NCI-H2227 treated with DMSO at 0.1 percent for 48 hours (cell line): ENCODE results near the gene LRBA.
"Not testable (repeated sequence)": the region's sequence is repeated elsewhere in the genome, so short reads cannot be mapped to it uniquely, and the experiment has no call there.

Source experiments
- DNase-seq: peaks from one replicate; lab custom pipeline; 2025; lab: John Stamatoyannopoulos, UW

Gene LRBA

DNA sequence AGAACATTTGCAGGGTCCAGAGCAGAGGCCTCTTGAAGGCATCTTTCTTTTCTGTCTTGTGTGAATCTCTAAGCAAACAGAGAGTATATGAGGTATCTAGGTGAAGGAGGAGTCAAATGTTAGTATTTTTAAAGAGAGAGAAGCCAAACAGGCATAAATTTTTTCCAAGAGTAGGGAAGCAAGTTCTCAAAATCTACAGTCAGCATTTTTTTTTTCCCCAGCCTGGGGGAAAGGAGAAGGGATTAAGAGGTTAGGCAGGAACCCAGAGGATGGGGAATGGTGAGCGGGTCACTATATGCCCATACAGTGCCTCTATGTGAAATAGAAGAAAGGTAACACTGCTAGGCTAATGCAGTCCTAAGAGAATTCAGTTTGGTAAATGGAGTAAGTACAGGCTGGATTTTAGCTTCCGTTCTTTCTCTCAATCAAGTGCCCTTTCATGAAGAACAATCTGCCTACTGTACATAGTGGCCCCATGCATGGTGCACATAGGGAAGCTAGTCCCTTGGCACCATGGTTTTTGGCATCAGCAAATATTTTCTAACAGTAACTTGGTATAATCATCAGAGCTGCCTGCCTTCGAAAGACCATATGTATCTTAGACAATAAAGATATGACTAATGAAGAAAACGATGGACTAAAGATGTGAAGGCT lies 596.2 kb downstream of the LRBA start:
- DNase-seq, result no peak

DNA sequence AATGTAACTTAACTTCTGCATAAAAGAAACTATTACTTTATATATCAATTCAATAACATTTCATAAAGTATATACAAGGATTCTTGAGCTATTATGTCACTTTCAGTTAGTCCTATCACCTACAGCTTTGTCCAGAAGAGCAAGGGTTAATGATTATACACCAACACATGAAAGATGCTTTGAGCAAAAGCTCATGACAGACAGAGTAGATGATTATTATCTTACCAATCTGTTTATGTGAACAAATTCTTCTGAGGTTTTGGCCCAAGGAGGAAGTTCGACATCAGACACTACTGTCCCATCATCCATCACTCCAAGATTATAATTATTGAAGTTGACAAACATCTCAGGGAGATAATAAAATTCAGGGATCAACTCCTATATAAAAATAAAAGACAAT lies 599.9 kb downstream of the LRBA start:
- DNase-seq, result no peak

DNA sequence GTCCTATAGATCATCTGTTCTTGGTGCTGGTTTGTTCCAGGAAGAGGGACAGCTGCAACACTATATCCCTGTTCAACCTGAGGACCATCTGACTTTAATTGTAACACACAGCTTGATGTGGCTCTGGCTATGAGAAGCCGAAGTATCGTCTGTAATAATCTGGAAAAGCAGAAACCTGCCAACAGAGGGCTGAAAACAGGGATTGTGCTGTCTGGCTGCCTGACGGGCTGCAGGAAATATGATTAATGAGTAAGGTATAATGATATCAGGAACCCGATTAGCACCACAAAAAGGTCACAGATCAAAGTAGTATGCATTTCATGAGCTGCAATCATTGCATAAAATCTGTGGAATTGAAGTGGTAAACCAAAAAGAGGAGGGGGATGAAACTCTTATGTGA lies 603.6 kb downstream of the LRBA start:
- DNase-seq, result peak; percentile 5

DNA sequence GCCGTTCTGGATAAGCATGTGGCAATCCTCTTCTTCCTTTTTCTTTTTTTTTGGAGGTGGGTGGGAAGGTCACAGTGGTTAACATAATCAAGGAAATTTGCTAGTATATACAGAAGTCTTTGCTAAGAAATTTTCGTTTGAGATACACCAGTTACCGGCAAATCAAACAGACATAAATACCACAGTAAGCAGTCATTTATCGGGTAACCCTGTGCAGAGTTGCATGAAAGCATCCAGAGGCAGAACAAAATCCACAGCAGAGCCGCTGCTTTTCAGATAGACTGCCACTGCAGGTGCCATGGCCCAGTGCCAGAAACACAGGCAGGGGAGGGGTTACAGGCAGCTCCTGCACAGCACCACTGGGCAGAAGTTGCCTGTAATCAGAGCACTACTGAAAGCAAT lies 612.2 kb downstream of the LRBA start:
- DNase-seq, result peak; percentile 76

DNA sequence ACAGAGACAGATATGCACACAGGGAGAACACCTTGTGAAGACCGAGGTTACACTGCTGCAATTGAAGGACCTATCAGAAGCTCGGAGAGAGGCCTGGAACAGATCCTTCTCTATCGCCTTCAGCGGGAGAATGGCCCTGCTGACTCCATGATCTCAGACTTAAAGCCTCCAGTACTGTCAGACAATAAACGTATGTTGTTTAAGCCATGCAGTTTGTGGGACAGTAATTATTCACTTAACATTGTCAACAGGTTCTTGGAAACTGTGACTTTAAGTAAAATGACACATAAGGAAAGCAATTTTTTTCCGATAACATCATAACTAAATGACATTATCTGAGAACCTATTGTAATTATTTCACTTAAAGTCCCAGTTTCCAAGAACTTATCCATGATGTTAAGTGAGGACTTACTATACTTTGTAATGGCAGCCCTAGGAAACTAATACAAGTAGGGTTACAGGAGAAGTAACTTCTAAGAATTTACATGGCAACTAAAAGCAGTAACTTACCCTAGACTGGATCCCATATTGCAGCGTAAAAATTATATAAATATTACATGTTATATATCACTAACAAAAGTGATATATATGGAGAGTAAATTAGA lies 613.9 kb downstream of the LRBA start:
- DNase-seq, result no peak

DNA sequence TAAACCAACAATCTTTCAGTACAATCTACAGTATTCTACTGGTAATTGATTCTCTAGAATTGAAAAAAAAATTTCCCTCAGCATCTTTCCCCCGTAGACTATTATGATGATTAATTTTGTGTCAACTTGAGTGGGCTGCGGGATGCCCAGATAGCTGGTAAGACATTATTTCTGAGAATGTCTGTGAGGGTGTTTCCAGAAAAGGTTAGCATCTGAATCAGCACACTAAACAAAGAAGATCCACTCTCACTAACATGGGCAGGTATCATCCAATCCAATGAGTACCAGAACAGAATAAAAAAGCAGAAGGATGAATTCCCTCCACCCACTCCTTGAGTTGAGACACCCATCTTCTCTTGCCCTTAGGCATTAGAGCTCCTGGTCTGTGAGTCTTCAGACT lies 619.2 kb downstream of the LRBA start:
- no peak for DNase-seq

DNA sequence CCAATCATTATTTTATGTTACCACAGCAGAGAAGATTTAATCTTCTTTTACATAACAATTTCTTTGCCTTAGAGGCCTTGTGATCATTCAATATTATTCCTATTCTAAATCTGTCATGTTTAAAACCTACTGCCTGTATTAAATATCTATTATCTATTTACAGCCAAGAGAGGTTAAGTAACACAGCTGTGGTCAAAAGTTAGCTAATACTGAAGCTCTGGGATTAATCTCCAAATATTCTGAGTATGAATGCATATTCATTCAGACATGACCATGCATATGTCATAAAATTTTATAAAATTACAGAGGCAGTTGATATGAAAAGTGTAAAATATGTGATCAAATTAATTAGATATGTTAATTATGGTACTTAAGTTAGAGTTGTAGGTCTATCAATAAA lies 621.0 kb downstream of the LRBA start:
- no peak for DNase-seq

DNA sequence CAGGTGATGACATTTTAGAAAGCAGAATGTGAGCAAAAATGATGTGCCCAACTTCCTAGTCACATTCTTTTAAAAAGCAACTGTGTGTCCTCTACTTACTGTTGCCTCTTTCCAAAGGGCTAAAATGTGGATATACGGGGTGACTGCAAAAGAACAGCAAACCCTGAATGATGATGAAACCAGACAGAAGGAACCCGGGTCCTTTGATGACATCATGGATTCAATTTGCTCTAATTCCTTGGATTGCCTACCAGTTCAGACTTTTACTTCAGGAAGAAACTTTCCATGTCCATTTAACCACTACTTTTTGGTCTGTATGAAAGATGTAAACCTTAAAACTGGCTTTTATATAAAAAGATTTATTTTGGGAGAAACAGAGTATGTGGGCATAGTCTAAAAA lies 624.0 kb downstream of the LRBA start:
- no peak for DNase-seq

DNA sequence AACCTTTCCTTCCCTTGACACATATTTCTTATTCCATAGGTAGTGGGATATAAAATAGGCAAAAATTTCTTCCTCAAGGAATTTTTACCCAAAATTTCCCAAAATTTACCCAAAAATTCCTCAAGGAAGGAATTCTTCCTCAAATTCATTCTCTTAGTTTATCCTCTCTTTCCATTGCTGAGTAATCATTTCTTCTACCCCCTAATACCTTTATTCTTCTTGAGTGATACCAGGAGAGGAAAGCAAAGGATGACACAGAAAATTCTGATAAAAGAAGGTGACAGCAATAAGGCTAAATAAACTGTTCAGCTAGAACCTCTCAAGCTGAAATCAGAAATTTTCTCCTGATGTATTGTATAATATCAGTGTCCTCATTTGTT lies 624.6 kb downstream of the LRBA start:
- DNase-seq, result no peak

DNA sequence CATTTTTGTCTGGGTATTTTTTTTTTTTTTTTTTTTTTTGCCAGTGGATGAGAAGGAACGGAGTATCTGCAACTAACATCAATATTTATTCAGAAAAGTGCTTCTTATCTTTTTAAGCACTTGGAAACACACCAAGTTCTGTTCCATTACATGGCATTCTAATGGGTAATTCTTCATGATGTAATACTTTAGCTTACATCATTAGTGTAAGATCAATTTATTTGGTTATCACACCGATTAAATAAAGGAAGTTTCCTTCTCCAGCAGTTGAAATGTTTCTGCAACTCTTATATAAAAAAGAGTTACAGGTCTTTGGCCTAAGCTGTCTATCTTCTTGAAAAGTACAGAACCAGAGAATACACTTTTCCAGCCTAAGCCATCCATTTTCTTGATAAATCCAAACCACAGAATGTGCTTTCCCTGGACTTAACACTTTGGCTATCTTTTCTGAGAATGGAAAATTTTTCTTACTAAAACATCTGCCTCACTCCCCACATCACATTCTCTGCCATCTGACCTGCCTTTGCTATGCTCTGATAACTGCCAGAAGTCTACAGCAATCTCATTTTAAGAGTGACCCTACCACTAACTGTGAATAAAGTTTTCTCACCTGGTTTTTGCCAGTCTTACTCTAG lies 625.1 kb downstream of the LRBA start:
- no peak for DNase-seq

DNA sequence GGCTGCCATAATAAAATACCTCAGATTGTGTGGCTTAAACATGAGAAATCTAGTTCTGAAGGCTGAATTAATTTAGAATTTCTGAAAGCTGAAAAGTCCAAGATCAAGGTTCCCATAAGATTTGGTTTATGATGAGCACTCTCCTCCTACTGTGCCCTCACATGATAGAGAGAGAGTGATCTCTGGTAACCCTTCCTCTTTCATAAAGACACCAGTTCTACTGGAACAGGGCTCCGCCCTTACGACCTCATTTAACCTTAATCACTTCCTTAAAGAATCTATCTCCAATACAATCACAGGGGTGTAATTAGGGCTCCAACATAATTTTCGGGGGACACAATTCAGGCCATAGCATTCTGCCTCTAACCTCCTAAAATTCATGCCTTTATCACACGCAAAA lies 627.1 kb downstream of the LRBA start:
- DNase-seq, result no peak

DNA sequence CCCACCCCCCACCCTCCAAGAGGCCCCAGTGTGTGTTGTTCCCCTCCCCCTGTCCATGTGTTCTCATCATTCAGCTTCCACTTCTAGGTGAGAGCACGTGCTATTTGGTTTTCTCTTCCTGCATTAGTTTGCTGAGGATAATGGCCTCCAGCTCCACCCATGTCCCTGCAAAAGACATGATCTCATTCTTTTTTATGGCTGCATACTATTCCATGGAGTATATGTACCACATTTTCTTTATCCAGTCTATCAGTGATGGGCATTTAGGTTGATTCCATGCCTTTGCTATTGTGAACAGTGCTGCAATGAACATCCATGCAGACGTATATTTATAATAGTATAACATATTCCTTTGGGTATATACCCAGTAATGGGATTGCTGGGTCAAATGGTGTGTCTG lies 628.7 kb downstream of the LRBA start:
- not testable (repeated sequence) for DNase-seq

DNA sequence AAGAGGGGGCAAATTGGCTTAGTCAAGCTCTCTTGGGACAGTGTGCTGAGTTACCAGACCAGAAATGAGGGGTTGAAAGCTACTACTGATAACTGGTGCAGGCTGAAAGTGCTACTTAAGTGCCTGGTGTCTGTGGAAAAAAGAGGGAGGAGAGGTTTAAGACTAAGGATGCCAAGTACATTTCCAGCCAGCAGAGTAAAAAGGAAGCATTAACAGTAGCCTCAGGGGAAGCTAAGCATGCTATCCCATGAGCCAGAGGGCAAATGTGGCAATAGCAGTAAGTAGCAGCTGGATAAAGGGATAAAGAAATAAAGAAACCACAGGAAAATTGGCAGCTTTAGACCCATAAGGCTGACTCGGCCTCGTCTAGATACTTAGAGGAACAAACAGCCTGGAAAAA lies 629.5 kb downstream of the LRBA start:
- peak; percentile 35 for DNase-seq

DNA sequence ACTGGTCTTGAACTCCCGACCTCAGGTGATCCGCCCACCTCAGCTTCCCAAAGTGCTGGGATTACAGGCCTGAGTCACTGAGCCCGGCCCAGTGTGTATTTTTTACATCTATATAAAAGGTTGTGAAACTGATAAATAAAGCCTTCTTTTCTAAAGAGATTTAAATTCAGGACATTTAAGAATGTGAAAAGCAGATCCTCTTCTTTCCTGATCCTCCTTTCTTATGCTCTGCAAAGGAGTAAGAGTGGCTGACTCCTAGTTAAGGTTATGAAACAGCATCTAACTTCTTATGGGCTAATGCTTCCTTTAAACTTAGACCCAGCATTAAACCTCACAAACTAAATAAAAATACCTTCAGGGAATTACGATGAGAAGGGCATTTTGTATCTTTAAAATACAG lies 630.8 kb downstream of the LRBA start:
- no peak for DNase-seq

DNA sequence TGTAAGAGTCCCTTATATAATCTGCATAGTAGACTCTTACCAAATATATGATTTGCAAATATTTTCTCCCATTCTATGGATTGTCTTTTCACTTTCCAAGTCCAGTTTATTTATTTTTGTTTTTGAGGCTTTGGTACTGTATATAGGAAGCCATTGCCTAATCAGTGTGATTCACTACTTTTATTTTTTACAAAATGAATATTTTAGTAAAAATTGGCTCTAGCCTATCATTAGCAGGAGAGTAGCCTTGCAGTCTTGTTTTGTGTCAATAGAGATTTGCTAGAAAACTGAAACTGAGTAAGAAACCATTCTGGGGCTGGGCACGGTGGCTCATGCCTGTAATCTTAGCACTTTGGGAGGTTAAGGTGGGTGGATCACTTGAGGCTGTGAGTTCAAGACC lies 633.1 kb downstream of the LRBA start:
- DNase-seq, result no peak

DNA sequence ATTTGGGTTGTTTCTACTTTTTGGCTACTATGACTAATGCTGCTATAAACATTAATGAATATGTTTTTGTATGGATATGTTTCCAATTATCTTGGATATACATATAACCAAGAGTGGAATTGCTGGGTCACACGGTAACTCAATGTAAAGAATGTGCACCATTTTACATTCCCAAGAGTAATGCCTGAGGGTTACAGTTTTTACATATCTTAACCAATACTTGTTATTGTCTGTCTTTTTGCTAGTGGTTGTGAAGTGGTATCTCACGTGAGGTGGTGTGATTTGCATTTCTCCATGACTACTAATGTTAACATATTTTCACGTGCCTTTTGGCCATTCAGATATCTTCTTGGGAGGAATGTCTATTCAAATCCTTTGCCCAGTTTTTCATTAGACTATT lies 633.5 kb downstream of the LRBA start:
- DNase-seq, result no peak

DNA sequence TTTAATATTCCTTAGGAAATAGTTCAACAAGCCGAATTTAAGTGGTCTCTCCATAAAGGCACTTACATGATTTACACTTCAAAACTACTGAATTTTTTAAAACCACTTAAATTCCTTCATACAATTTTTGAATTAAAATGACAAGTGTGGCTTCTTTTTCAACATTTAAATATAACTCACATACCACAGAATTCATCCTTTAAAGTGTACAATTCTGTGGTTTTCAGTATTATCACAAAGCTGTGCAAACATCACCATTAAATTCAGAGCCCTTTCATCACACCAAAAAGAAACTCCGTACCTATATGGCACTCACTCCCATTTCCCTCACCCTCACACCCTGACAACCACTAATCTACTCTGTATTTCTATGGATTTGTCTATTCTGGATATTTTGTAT lies 634.0 kb downstream of the LRBA start:
- DNase-seq, result no peak

DNA sequence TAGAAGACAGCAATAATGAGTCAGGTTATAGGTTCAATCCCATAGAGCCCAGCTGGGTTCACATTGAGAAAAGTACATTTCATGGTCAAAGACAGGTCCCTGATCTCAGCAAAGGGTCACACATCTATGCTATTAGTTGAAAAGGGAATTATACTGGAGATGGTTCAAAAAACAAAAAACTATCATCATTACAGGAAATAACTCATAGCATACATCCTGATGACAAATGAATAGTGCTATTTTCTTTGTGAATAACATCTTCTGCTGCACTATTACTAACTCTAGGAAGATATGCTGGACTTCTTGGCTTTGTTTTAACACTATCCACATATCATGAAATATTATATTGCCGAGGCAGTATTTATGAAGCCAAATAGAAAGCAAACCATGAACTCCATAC lies 635.6 kb downstream of the LRBA start:
- no peak for DNase-seq

DNA sequence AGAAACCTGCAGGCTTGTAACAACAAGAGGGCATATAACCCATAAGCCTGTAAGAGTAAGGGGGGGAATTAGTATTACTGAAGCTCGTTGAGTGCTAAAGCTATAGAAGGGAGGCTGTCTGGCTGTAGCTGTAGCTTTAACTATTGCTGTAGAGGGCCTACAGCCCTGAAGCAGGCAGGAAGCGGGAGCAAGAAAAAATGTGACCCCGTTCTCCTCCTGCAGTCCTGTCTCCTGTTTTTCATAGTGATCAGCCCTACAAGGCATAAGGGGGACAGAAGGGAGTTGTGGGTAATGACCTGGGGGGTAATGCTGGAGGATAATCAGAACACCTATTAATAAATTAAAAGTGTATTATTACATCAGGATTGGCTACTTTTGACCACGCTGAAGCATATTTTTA lies 640.1 kb downstream of the LRBA start:
- DNase-seq, result no peak

DNA sequence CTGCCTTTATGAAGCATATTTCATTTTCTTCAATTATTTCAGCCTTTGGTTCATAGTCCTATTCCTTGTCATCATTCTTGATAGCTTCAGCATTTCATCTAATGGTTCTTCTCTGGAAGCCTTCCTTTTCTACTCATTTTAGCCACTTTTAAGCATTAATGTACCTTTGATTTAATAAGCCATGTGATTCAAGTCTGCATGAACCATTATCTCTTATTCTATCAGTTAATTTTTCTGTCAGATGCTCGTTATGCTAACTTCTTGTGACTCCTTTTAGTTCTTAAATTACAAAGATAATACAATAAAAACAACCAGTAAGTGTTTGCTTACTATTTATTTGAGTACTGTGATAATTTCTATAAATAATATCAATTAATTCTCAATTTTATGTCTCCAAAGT lies 643.2 kb downstream of the LRBA start:
- no peak for DNase-seq

DNA sequence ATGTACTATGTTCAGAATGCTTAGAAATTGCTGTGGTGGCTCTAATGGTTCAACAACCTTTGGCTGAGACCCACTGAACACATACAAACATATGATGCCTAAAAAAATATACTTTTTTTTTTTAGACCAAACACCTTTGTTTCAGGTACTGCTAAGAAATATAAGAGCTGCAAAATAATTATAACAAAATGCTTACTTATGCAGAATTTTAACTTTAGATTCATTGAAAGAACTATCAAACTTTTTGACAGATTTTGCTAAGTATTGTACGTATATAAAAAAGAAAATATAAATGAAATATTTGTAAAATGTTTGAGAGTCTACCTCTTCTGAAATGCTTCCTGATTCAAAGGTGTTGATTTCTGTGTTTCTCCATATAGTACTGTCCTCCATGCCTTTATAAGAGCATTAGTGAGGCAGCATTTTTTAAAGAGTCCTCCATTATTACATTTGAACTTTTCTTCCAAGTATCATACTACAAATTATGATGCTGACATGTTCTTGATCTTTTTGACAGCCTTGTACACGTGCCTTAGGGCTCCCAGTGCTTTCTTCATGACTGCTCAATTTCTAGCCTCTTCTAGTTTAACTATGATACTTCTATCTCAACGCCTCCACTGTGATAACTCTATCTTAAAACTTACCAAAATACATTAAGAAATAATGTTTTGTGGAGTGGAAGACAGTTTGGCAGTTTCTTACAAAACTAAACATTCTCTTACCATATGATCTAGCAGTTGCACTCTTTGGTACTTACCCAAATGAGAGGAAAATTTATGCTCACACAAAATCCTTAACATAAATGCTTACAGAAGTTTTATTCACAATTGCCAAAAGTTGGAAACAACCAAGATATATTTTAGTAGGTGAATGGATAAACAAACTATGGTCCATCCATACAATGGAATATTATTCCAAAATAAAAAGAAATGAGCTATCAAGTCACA lies 645.4 kb downstream of the LRBA start:
- DNase-seq, result no peak

DNA sequence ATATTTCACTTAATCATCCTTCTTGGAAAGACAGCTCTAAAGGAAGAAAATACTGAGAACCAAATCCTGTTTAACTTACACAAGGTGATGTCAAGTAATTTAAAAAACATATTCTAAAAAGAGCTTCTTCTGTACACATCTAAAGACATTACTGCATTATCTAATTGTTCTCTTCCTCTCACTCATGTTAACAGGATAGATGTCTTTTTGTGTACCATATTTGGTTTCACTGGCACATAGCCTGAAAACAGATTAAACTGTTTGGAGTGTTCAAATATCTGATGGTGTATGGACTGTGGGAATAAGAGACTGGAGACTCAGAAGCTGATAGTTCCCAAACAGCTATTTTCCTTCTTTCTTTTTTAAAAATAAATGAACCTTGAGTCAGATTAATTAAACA lies 646.4 kb downstream of the LRBA start:
- DNase-seq, result no peak

DNA sequence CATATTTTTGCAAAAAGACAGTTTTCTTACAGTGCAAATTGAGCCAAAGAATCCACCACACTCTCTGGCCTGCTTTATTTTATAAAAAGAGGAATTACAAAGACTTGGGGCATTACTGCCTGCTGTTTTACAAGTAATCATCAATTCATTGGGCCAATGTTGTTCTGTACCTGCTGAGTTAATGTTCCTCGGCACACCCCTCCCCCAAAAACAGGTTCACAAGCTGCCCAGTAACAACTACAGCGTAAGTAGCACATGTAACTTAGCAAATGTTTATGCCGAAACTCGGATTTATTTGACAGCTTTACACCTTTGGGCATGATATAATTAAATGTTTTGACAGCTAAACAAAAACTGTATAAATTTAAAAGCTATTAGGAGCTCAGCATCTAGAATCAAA lies 647.8 kb downstream of the LRBA start:
- peak; percentile 32 for DNase-seq
